LoVo (cell line): Measurements from ENCODE around the gene CDC25B.
A peak's percentile ranks its signal among the peaks of the same experiment; 100 is the strongest.

ENCODE experiments used
- DNase-seq: peaks from one replicate; pipeline ENCODE4 v3.0.0-alpha.2; 2016; ENCODE audit warnings: low spot score

The CDC25B gene

DNA sequence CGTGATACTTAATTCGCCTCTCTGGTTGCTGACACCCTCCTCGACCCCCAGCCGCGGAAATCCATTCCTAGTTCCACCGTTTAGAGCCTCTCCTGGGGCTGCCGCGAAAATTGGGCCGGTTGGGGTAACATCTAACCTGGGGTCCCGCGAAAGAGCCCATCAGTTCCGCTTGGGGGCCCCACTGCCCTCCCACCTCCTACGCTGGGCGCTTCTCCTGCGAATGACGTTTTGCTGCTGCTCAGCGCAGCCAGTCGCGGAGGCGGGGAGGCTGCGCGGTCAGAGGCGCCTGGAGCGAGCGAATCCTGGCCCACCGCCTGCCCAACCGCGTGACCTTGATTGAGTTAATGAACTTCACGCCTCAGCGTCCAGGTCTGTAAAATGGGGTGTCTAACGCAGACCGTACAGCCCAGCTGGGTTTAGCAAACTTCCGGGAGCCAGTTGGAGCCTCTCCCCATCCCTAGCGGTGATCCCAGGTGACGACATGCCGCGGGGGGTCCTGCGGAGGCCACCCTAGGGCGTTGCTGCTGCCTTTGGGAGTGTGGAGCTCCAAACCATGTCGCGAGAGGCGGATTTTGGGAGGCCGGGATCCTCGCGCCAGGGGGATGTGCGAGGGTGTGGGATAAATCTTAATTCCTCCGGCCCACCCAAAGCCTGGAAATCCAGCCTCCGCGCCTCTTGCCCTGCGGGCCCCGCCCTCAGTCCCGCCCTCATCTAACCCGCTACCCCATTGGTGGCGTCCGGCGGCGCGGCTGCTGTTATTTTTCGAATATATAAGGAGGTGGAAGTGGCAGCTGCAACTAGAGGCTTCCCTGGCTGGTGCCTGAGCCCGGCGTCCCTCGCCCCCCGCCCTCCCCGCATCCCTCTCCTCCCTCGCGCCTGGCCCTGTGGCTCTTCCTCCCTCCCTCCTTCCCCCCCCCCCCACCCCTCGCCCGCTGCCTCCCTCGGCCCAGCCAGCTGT is at the start of gene CDC25B:
TSS of gene CDC25B (plus strand) at position 800 of the 958 bp plus-strand sequence. CDS start 222 bp downstream, outside the sequence.
- peak; percentile 89 for DNase-seq

DNA sequence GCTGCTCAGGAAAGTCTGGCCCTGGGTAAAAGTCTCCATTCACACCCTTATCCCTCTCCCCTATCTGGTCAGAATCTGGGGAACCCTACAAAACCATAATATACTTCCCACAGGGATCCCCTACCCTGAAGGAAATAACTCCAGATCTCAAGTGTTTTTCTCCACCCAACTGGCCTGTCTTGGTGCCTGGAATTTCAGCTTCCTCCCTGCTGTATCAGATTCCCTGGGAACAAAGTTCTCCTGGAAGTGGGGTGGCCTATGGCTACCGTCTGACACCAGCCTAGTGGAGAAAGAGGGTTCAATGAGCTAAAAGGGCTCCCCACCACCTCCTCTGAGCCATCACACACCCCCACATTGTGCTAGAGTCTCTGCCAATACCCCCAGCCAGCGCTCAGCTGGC is 48.6 kb upstream of the CDC25B start:
- no peak for DNase-seq

DNA sequence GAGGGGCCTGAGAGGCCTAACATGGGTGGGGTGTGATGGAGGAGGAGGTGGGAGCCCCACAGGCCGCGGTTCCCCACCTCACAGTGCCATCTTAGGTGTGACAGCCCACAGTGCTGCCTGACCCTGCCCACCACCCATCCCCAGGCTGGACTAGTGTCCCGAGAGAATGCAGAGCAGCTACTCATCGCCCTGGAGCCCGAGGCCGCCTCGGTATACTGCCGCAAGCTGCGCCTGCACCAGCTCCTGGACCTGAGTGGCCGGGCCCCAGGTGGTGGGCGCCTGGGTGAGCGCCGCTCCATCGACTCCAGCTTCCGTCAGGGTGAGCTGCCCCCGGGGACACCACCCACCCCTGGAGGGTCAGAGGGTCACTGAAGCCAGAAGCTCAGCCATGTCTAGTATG is 48.0 kb upstream of the CDC25B start:
- no peak for DNase-seq

DNA sequence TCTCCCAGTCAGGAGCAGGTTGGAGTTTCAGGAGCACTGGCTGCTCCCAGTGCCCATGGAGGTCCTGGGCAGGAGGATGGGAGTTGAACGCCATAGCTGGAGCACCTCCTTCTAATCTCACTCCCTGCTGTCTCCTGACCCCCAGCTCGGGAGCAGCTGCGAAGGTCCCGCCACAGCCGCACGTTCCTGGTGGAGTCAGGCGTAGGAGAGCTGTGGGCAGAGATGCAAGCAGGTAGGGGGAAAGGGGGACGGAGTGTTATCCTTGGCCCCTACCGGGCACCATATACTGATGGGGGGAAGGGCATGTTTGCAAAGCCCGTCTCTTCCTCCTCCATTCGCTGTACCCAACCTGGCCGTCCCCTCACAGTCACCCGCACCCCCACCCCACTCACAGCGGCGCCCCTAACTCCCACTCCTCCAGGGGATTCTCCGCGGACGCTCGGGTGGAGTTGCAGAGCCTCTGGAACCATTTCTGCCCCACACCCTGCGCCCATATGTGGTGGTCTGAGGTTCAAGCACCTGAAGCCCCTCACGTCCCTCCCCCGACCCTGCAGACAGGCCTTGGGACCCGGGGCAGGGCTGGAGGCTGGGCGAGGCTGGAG is 46.9 kb upstream of the CDC25B start:
- DNase-seq: no peak

DNA sequence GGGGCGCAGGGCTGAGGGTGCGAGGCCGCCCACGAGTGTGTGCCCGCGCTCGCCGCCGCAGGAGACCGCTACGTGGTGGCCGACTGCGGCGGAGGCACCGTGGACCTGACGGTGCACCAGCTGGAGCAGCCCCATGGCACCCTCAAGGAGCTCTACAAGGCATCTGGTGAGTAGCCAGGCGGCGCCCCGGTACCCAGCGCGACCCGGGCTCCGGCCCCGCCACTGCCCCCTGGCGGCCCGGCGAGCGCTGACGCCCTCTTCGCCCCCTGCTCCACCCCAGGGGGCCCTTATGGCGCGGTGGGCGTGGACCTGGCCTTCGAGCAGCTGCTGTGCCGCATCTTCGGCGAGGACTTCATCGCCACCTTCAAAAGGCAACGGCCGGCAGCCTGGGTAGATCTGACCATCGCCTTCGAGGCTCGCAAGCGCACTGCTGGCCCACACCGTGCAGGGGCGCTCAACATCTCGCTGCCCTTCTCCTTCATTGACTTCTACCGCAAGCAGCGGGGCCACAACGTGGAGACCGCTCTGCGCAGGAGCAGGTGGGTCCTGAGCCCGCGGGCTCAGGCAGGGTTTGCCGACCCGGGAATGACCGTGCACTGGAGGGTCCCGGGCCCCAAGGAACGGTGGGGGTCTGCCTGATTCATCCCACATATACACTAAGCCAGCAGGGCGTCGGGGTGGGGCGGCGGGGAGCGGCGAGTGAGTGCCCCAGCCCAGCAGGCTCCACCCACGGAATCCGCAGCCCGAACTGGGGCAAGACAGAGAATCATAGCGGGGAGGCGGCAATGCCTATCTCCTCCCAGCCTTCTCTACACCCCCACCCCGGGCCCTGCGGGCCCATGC is 46.2 kb upstream of the CDC25B start:
- DNase-seq: no peak

DNA sequence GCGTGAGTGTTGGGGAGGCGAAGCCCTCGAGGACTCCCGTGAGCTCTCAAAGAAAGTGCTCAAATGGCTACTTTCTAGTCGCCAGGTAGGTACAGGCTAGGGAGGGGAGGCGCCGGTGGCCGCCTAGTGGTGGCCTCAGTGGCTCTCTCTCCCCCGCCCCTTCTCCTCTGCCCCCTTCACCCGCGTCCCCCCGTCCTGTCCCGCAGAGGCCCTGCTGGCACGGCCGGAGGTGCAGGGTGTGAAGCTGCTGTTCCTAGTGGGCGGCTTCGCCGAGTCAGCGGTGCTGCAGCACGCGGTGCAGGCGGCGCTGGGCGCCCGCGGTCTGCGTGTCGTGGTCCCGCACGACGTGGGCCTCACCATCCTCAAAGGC is 44.8 kb upstream of the CDC25B start:
- DNase-seq: no peak

DNA sequence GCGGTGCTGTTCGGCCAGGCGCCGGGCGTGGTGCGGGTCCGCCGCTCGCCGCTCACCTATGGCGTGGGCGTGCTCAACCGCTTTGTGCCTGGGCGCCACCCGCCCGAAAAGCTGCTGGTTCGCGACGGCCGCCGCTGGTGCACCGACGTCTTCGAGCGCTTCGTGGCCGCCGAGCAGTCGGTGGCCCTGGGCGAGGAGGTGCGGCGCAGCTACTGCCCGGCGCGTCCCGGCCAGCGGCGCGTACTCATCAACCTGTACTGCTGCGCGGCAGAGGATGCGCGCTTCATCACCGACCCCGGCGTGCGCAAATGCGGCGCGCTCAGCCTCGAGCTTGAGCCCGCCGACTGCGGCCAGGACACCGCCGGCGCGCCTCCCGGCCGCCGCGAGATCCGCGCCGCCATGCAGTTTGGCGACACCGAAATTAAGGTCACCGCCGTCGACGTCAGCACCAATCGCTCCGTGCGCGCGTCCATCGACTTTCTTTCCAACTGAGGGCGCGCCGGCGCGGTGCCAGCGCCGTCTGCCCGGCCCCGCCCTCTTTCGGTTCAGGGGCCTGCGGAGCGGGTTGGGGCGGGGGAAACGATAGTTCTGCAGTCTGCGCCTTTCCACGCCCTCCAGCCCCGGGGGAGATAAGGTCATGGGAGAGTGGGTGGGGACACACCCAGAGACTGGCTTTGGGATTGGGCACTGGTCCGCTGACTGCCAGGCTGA is 44.3 kb upstream of the CDC25B start:
- no peak for DNase-seq

DNA sequence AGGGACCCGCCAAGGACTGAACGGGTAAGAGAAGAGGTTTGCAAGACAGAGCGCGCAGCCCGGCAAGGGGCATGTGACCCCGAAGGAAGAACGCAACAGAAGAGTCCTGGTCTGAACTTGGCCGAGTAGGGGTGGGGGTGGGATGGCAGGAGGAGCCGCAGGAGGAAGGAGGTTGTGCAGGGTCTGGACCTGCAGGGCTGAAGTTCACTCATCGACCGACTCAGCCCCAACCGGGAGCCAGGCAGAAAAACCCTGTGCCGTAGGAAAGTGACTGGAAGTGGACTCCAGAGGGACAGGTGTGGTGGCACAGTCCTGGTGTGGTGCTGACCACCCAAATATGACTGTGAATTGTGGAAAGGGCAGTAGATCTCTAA is 43.7 kb upstream of the CDC25B start:
- no peak for DNase-seq

DNA sequence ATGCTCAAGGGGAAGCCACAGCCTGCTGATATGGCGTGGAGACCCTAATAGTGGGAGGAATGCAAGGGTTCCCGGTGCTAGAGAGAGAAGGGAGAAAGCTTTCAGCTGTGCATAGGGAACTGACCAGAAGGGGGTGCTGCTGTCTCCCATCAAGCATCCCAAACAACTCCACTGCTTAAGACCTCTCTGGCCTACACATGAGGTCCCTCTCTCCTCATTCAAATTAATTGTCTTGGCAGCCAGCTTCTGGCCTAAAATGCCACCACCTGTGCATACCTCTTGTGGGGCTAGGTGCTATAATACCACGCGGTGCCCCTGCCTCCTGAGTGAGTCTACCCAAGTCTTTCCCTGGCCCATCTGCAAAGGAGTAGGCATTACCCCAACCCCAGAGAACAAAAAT is 43.0 kb upstream of the CDC25B start:
- peak; percentile 23 for DNase-seq

DNA sequence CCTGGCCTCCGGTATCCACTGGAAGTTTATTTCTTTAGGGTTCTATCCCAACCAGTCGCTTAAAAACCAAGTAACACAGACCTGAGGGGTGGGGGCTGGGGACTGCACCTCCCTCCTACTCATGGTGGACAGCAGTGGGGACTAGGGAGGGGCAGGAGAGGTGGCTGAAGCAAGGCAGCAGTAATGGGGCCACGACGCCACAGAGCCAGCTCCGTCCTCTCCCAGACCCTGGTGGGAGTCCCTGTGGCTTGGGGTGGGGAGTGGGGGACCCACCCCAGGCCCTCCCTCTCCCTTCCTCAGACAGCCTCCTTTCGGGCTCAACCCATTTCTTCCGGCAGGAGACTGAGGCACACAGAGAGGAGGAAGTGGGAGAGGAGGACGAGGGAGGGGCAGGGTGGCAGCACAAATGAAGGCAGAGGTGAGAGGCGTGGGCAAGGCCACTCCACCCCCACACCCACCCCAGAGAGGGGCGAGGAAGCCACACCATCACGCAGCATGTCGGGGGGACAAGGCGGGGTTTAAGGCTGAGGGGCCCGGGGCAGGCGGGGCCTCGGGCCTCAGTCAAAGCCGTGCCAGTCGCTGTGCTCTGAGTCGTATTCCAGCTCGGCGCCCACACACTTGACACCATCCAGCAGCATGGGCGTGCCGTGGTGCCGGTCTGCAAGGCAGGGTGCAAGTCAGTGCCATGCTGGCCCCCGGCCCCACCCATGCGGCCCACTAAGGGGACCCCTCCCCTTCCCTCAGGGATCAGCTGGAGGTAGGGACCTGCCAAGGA is 42.4 kb upstream of the CDC25B start:
- DNase-seq: no peak

DNA sequence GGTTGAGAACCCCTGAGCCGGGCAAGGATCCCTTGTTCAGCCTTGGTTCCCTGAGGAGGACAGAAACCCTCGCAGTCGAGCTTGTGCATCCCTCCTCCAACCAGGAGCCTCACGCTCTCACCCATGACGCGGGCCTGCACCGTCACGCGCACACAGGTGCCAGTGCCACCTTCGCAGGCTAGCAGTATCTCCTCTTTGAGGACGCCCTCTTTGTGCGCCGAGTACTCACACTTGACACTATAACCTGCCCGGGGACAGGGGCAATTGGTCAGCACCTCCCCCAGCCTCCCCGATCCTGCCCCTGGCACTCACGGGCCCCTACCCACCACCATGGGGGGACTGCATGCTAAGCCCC is 41.9 kb upstream of the CDC25B start:
- DNase-seq: no peak

DNA sequence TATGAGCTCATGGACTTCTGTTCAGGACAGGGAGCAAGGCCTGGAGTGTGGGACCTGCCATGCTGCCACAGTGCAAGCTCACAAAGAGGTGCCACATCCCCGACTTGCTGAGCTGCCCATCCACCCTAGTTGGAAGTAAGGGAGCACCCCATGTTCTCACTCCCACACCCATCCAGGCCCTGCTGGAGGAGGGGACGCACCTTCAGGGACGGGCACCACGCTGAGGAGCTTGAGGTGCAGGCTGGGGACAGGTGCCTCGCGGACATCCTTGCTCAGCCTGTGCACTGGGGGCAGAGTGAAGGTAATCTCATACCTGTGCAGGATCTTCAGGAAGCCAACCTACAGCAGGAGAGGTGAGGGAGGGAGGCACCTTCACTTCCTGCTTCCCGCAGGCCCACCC is 40.8 kb upstream of the CDC25B start:
- DNase-seq: no peak

DNA sequence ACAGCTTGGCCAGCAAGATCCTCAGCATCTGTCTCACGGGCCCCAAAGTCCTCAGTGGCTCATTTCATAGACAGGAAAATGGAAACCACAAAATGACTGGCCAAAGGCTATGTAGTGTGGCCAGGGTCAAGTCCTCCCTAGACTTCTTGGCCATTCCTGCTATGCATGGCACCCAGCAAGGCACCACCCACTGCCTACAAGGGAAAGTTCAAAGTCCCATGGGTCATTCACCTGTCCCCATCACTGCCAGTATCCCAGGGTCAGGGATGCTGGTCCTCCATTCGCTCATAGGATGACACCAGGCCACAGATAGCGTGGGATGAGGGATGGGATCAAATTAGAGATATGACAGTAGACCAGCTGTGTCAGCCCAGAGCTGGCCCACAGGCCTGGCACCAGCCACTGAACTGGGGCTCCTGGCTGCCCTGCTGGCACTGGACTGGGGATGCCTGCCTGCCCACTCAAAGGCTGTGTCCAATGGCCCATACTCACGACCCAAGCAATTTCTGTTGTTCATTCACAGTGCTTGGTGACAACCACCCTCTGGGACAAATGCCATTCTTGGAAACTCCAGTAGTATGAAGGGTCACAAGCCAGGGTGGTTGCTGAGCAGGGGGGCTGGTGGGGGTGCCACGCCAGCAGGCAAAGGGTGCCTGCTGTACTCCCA is 40.2 kb upstream of the CDC25B start:
- no peak for DNase-seq

DNA sequence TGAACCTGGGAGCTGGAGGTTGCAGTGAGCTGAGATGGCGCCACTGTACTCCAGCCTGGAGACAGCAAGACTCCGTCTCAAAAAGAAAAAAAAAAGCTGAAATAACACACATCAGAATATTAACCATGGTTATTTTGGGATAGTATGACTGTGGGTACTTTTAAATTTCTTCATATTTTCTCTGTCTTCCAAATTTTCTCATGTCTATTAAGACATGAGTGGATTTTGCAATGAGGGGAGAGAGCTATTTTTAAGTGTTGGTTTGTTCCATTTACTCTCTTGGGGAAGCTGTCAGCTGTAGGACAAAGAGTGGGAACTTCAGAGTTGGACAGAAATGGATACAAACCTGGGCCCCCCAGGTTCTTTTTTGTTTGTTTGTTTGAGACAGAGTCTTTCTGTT is 38.8 kb upstream of the CDC25B start:
- no peak for DNase-seq

DNA sequence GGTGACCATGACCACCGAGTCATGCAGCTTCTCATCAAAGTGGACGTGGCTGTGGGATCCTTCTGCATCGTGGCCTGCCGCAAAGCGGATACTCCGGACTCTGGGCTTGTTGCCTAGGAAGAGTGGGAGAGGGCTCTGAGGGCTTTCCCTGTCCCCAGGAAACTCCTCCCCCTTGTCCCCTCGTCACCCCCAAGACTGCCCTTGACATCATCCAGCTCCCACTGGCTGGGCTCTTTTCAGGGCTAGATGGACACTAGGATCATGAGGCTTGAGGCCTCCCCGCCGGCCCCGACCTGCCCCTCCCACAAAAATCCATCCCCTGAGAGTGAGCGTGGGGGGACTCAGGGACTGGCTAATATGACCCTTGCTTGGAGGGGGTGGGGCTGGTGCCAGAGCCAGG is 37.5 kb upstream of the CDC25B start:
- no peak for DNase-seq

DNA sequence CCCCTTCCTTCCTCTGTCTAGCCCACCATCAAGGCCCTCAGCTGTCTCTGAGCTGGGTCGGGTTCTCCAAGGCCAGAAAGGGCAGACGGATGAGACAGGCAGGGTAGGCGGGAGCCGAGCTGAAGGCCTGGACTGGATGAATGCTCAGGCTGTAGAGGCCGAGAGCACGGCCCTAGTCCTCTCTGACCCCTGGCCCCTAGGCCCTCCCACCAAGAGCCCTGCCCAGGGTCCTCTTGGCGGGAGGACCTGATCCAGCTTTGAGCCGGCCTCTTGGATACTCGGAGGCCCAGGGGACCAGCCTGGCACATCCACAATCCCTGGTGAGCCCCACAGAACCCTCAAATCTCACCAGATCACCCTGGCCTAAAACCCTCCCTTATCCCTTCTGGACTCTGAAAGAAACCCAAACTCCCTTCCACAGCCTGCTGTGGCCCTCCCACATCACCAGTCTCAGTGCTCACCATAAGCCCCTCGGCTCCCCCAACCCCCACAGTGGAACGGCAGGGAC is 36.7 kb upstream of the CDC25B start:
- DNase-seq: no peak

DNA sequence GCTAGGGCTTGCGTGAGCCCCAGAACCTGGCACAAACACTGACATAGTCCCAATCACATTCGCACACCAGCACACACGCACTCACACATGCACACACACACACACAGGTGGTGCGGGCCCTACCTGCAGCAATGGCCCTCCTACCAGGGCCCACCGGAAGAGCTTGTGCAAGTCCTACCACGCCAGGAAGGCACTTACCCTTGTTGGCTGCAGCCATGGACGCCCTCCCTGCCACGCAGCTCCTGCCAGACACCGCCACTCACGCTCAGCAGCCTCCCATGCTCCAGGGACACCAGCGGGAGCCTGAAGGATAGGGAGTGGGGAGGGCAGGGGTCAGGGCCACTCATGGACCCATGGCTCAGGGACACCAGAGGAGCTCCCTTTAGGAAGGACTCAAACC is 36.2 kb upstream of the CDC25B start:
- DNase-seq: no peak

DNA sequence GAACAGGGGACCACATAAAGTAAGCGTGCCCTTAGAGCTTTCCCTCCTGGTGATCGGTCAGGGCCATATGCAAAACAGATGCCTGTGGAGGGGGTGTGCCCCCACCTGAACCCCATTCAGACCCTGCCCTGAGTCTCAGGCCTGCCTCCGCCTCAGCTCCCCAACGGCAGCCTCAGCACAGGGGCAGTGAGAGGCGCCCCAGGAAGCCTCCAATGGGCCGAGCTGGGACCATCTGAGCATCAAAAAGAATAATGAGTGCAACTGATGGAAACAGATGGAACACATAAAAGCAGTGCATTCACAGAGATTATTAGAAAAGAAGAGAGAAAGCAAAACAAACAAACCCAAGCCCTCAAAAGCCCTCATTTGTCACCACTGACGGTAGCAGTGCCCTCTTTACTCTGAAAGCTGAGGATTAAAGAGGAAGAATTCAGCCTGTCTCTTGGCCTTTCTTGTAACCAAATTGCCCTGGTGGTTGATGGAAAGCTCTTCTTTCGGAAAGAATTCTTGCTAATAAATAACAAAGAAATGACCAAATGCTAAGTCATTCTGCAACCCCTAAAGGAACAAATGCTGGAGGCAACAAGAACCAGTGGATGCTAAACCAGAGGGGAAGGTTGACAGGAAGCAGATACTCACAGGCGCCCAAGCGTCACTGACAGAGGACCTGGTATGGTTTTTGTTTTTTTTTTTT is 35.3 kb upstream of the CDC25B start:
- no peak for DNase-seq

DNA sequence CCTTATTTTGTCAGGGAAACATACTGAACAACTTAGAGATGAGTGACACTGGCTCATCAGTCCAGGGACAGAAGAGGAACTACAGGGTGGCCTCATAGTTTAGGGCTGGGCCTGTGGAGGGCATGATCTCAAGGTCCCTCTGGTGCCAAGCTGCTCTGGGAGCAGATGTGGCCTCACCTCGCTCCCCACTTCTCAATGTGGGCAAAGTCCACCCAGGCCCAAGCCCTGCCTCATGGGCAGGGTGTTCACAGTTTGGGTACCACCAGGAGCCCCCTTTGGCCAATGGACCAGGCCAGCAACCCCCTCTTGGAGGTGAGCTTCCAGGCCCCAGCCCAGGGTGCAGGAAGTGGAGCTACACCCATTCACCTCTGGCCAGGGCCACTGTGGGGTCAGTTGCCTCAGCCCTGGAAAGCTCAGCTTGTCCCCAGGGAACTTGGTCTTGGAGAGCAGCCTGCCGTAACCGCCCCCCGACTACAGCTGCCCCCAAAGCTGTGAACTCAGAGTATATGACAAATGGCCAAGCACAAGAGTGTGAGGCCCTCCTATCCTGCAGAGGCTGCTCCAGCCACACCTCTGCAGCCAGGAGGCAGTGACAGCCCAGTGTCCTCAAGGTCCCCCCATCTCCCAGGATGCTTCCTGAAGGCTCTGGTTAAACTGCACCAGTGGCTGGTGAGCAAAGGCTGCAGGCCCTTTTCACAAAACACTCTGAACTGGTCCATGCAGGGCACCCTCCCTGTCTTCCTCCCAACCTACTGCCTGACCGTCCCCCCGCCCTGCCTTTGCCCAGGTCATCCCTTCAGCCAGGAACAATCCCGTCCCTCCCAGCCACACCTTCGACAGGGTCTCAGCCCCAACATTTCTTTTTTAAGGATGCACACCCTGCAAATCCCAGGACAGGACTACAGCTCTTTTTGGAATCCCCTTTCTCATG is 32.2 kb upstream of the CDC25B start:
- DNase-seq: no peak
